Measurements from ENCODE around the gene GLT6D1.

DNA sequence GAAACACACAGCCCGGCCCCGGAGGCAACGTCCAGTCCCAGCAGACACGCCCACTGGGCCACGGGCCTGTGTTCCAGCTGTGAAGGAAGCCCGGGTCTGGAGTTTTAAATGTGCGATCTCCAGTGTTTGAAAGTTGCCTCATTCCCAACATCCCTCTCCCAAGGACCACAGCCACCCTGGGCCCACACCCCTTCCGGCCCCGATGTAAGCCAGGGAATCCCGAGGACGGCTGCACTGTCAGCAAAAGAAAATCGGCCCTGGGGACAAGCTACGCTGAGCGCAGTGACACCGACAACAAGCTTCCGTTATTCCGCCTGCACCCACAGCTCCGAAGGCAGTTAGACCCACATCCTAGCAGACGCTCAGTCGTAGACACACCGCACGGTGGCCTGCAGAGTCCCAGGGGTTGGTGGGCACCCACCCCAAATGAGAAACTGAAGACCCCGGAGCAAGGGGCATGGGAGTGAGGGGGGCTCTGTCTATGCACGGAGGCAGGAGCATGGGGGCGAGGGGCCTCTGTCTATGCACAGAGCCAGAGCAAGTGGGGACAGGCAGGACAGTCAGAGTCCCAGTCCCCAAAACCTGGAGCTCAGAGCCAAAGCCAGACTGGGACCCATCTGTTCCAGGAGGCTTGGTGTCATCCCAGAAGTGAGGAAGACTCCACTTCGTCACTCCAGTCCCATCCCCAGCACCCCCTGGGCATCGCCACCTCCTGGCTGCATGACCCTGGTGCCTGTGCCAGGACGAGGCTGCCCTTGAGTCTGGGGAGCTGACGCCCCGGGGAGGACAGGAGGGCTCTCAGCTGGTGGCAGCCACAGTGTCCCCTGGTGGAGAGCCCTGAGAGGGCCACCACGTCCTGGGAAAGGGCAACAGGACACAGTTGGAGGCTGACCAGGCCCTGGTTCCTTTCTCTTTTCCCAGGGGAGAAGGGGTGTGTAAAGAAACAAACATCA is 23.4 kb downstream of the GLT6D1 start:
- TF ChIP-seq, protein P1, sequence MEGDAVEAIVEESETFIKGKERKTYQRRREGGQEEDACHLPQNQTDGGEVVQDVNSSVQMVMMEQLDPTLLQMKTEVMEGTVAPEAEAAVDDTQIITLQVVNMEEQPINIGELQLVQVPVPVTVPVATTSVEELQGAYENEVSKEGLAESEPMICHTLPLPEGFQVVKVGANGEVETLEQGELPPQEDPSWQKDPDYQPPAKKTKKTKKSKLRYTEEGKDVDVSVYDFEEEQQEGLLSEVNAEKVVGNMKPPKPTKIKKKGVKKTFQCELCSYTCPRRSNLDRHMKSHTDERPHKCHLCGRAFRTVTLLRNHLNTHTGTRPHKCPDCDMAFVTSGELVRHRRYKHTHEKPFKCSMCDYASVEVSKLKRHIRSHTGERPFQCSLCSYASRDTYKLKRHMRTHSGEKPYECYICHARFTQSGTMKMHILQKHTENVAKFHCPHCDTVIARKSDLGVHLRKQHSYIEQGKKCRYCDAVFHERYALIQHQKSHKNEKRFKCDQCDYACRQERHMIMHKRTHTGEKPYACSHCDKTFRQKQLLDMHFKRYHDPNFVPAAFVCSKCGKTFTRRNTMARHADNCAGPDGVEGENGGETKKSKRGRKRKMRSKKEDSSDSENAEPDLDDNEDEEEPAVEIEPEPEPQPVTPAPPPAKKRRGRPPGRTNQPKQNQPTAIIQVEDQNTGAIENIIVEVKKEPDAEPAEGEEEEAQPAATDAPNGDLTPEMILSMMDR (IDR thresholded peaks at IDR 0.05; ENCODE audit: insufficient read depth, low read depth, low read length) = no peak
- TF ChIP-seq EZH2 (IDR thresholded peaks at IDR 0.05; ENCODE audit: insufficient read depth, low read length) = no peak

Data from astrocyte (in vitro differentiated cells and primary cell).